ENCODE measurements around the gene MZB1. TPM values are rescaled to one million over a fixed set of nuclear protein-coding genes. Genes with fewer than 3 reads are reported as not detected.
A peak's percentile ranks its signal among the peaks of the same experiment; 100 is the strongest.

The MZB1 gene
- total RNA-seq, 3 donors from 2014 or later: 5.6 to 23.7 (median 10.2) TPM

- intact Hi-C loops (cut with DNase I, micrococcal nuclease): no loop called here
- DNase-seq (no peak), ATAC-seq (no peak)
- TF ChIP-seq, protein P1, sequence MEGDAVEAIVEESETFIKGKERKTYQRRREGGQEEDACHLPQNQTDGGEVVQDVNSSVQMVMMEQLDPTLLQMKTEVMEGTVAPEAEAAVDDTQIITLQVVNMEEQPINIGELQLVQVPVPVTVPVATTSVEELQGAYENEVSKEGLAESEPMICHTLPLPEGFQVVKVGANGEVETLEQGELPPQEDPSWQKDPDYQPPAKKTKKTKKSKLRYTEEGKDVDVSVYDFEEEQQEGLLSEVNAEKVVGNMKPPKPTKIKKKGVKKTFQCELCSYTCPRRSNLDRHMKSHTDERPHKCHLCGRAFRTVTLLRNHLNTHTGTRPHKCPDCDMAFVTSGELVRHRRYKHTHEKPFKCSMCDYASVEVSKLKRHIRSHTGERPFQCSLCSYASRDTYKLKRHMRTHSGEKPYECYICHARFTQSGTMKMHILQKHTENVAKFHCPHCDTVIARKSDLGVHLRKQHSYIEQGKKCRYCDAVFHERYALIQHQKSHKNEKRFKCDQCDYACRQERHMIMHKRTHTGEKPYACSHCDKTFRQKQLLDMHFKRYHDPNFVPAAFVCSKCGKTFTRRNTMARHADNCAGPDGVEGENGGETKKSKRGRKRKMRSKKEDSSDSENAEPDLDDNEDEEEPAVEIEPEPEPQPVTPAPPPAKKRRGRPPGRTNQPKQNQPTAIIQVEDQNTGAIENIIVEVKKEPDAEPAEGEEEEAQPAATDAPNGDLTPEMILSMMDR (IDR thresholded peaks at IDR 0.05): no peak
- H3K36me3 ChIP-seq (ENCODE audit: low read depth): no peaks in the 10 kb centered on the region
- no peak overlapping the region for H3K4me3 ChIP-seq
- H3K9me3 ChIP-seq: no peaks in the 10 kb centered on the region
- H3K4me1 ChIP-seq (ENCODE audit: low read depth): peaks cover 12% of the 10 kb centered on the region
These were observed 18.5 kb upstream of the MZB1 start for GRCh38 chr5:139408191-139408590.

DNA sequence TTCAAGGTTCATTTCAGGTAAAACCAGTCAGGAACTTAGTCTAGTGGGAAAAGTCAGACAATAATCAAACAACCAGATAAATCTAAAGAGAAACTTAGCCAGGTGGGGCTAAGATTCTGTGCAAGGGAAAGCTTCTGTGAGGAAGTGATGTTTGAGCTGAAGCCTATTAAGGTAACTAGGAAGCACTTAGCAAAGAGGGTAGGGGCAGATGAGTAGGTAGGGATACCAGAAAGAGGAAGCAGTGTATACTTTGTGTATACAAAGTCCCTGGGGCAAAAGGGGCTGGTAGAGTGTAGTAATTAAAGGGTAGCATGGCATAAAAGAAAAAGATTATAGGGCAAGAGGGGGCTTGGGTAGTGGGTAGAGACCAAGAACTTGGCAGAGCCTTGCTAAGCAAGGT lies 17.8 kb upstream of the MZB1 start:
- TF ChIP-seq, protein P1 (IDR thresholded peaks at IDR 0.05): no peak
- Histone ChIP-seq H3K4me3 (no peak overlapping the region), H3K9me3 (no peaks in the 10 kb centered on the region), H3K36me3 (ENCODE audit: low read depth) (no peaks in the 10 kb centered on the region), H3K4me1 (ENCODE audit: low read depth) (peaks cover 15% of the 10 kb centered on the region)
- DNase-seq (no peak), ATAC-seq (no peak)
- intact Hi-C loops (cut with DNase I, micrococcal nuclease): no loop called here

- Histone ChIP-seq H3K4me1 (ENCODE audit: low read depth) (peaks cover 15% of the 10 kb centered on the region), H3K4me3 (no peak overlapping the region), H3K36me3 (ENCODE audit: low read depth) (no peaks in the 10 kb centered on the region), H3K9me3 (no peaks in the 10 kb centered on the region)
- no peak for DNase-seq
- ATAC-seq: no peak
- TF ChIP-seq, protein P1 (IDR thresholded peaks at IDR 0.05): no peak
- intact Hi-C loops (cut with DNase I, micrococcal nuclease): no loop called here
These were observed 17.2 kb upstream of the MZB1 start for GRCh38 chr5:139406963-139407362.

DNA sequence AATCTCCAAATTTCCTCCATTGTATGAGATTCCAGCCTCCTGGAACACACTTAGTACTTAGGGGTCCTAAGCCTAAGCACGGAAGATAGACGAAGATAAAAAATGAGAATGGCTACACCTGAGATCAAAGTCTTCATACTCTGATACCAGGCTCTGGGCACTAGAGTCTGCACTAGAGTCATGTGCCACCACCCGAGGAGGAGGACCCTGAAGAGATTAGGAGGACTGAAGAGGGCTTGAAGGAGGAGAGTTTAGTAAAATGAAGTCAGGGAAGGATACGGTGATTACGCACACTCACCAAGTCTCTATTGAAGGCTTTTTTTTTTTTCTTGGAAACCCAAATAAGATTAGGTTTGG lies 14.7 kb upstream of the MZB1 start:
- Histone ChIP-seq H3K4me3 (no peak overlapping the region), H3K9me3 (no peaks in the 10 kb centered on the region), H3K36me3 (ENCODE audit: low read depth) (no peaks in the 10 kb centered on the region), H3K4me1 (ENCODE audit: low read depth) (peaks cover 15% of the 10 kb centered on the region)
- TF ChIP-seq, protein P1 (IDR thresholded peaks at IDR 0.05): no peak
- DNase-seq (no peak), ATAC-seq (peak; percentile 0)
- intact Hi-C loops (cut with DNase I, micrococcal nuclease): no loop called here

GRCh38 chr5:139403787-139404483 lies 14.2 kb upstream of the MZB1 start, which contains the start of gene SPATA24:
Gene SPATA24, minus strand, starts transcription at chr5:139404089. Its CDS starts 29 bp downstream, at chr5:139404060.
- TF ChIP-seq, protein P1 (IDR thresholded peaks at IDR 0.05): no peak
- Histone ChIP-seq H3K4me1 (ENCODE audit: low read depth) (peaks cover 15% of the 10 kb centered on the region), H3K9me3 (no peaks in the 10 kb centered on the region), H3K36me3 (ENCODE audit: low read depth) (no peaks in the 10 kb centered on the region), H3K4me3 (peak within 1 kb of the TSS; percentile 36)
- intact Hi-C loops (cut with DNase I, micrococcal nuclease): no loop called here
- ATAC-seq: peak; percentile 96
- peak; percentile 98 to 99 (median 99) for DNase-seq
